OCI-LY1 (cell line): ENCODE measurements around the gene NELFA.

Experiments
- H2AFZ ChIP-seq: fragments of 200-600 bp; sonication (generic), shearing (Covaris generic); 2 replicates; pipeline ENCODE4 v1.6.0; 2014; ENCODE audit warnings: antibody characterized with exemption, mild to moderate bottlenecking, low read length
- H3F3A ChIP-seq: fragments of 200-600 bp; sonication (generic), shearing (Covaris generic); 2 replicates; pipeline ENCODE4 v1.6.0; 2014; ENCODE audit warnings: mild to moderate bottlenecking, antibody characterized with exemption, low read length, moderate library complexity; ENCODE audit not compliant: insufficient read depth
- H3K27ac ChIP-seq: fragments of 200-600 bp; sonication (generic); 2 replicates; pipeline ENCODE4 v1.5.1; 2014; ENCODE audit warnings: low read length, mixed run types, mild to moderate bottlenecking, low read depth; ENCODE audit not compliant: poor library complexity, severe bottlenecking
- H3K27me3 ChIP-seq: fragments of 200-600 bp; sonication (generic); 2 replicates; pipeline ENCODE4 v1.6.0; 2014; ENCODE audit warnings: antibody characterized with exemption, mild to moderate bottlenecking, low read length, moderate library complexity; ENCODE audit not compliant: insufficient read depth
- H3K36me3 ChIP-seq: fragments of 200-600 bp; sonication (generic); 2 replicates; pipeline ENCODE4 v1.6.1; 2014; ENCODE audit warnings: mild to moderate bottlenecking, antibody characterized with exemption, low read length, moderate library complexity, mixed read lengths; ENCODE audit not compliant: insufficient read depth
- H3K4me1 ChIP-seq: fragments of 200-600 bp; sonication (generic); 2 replicates; pipeline ENCODE4 v1.5.1; 2014; ENCODE audit warnings: mild to moderate bottlenecking, low read length, moderate library complexity; ENCODE audit not compliant: insufficient read depth, severe bottlenecking
- H3K4me2 ChIP-seq: fragments of 200-600 bp; sonication (generic), shearing (Covaris generic); 2 replicates; pipeline ENCODE4 v1.6.1; 2014; ENCODE audit warnings: low read length
- H3K4me3 ChIP-seq: fragments of 200-600 bp; sonication (generic); 2 replicates; pipeline ENCODE4 v1.5.1; 2014; ENCODE audit warnings: low read length, low read depth, mild to moderate bottlenecking, mixed read lengths; ENCODE audit not compliant: poor library complexity, severe bottlenecking
- H3K79me2 ChIP-seq: fragments of 200-600 bp; shearing (Covaris generic); 2 replicates; pipeline ENCODE4 v1.6.1; 2016; ENCODE audit warnings: mixed run types, low read length, mixed read lengths; ENCODE audit not compliant: insufficient read depth
- H3K9ac ChIP-seq: fragments of 200-600 bp; sonication (generic), shearing (Covaris generic); 2 replicates; pipeline ENCODE4 v1.6.1; 2014; ENCODE audit warnings: mild to moderate bottlenecking, low read length, mixed read lengths
- H3K9me2 ChIP-seq: fragments of 200-600 bp; sonication (generic), shearing (Covaris generic); 2 replicates; pipeline ENCODE4 v1.6.1; 2014; ENCODE audit warnings: low read depth, mild to moderate bottlenecking, low read length, mixed read lengths
- H3K9me3 ChIP-seq: fragments of 200-600 bp; shearing (Covaris generic); 2 replicates; pipeline ENCODE4 v1.6.1; 2014; ENCODE audit warnings: low read length, mixed read lengths
- H4K20me1 ChIP-seq: fragments of 200-600 bp; sonication (generic), shearing (Covaris generic); 2 replicates; pipeline ENCODE4 v1.6.0; 2016; ENCODE audit warnings: mild to moderate bottlenecking, low read length; ENCODE audit not compliant: insufficient read depth
- CTCF ChIP-seq: fragments of 200-600 bp; sonication (generic), shearing (Covaris generic); IDR thresholded peaks from 2 replicates; pipeline ENCODE4 v1.5.1; 2017; ENCODE audit warnings: mild to moderate bottlenecking, antibody characterized with exemption, low read length, moderate library complexity, mixed read lengths
- EZH2 ChIP-seq: fragments of 200-600 bp; sonication (generic), shearing (Covaris generic); IDR thresholded peaks from 2 replicates; pipeline ENCODE4 v1.8.0; 2017; ENCODE audit warnings: borderline replicate concordance, mixed run types, mild to moderate bottlenecking, antibody characterized with exemption, low read length, moderate library complexity, mixed read lengths

The NELFA gene

GRCh38 chr4:1940566-1940965, 68.2 kb downstream of the NELFA start:
- Histone ChIP-seq H3K4me2 (no peak overlapping the region), H3K9me2 (no peaks in the 10 kb centered on the region)

GRCh38 chr4:1939664-1940509, 68.9 kb downstream of the NELFA start:
- Histone ChIP-seq H3K4me2 (no peak overlapping the region), H3K9ac (no peak overlapping the region), H3K27ac (no peak overlapping the region), H3K9me3 (no peaks in the 10 kb centered on the region), H3F3A (no peaks in the 10 kb centered on the region), H3K27me3 (no peaks in the 10 kb centered on the region), H3K4me3 (no peak overlapping the region), H3K36me3 (peaks cover 72% of the 10 kb centered on the region), H3K79me2 (no peaks in the 10 kb centered on the region), H3K9me2 (no peaks in the 10 kb centered on the region), H3K4me1 (no peaks in the 10 kb centered on the region), H2AFZ (no peak overlapping the region), H4K20me1 (no peaks in the 10 kb centered on the region)
- TF ChIP-seq CTCF (no peak), EZH2 (no peak)

More at GRCh38 chr4:1940566-1940965, 68.2 kb downstream of the NELFA start:
- Histone ChIP-seq H3K9me3 (no peaks in the 10 kb centered on the region), H3K36me3 (peaks cover 67% of the 10 kb centered on the region), H3F3A (no peaks in the 10 kb centered on the region), H3K4me1 (no peaks in the 10 kb centered on the region), H3K9ac (no peak overlapping the region), H2AFZ (no peak overlapping the region), H3K4me3 (no peak overlapping the region), H3K27ac (no peak overlapping the region), H4K20me1 (no peaks in the 10 kb centered on the region), H3K79me2 (no peaks in the 10 kb centered on the region), H3K27me3 (no peaks in the 10 kb centered on the region)
- TF ChIP-seq EZH2 (no peak), CTCF (no peak)

GRCh38 chr4:1938027-1938426, 70.7 kb downstream of the NELFA start:
- H3K27me3 ChIP-seq, result no peaks in the 10 kb centered on the region
- H3F3A ChIP-seq, result no peaks in the 10 kb centered on the region
- no peak overlapping the region for H2AFZ ChIP-seq
- H3K9me2 ChIP-seq, result no peaks in the 10 kb centered on the region
- H3K4me1 ChIP-seq, result no peaks in the 10 kb centered on the region
- no peaks in the 10 kb centered on the region for H3K79me2 ChIP-seq
- H3K9ac ChIP-seq, result no peak overlapping the region
- H3K4me2 ChIP-seq, result no peak overlapping the region
- TF ChIP-seq EZH2 (no peak), CTCF (no peak)
- H3K4me3 ChIP-seq, result no peak overlapping the region
- peaks cover 62% of the 10 kb centered on the region for H3K36me3 ChIP-seq
- no peak overlapping the region for H3K27ac ChIP-seq
- no peaks in the 10 kb centered on the region for H3K9me3 ChIP-seq
- H4K20me1 ChIP-seq, result no peaks in the 10 kb centered on the region
